ENCODE results near the gene PTPRN2.

DNA sequence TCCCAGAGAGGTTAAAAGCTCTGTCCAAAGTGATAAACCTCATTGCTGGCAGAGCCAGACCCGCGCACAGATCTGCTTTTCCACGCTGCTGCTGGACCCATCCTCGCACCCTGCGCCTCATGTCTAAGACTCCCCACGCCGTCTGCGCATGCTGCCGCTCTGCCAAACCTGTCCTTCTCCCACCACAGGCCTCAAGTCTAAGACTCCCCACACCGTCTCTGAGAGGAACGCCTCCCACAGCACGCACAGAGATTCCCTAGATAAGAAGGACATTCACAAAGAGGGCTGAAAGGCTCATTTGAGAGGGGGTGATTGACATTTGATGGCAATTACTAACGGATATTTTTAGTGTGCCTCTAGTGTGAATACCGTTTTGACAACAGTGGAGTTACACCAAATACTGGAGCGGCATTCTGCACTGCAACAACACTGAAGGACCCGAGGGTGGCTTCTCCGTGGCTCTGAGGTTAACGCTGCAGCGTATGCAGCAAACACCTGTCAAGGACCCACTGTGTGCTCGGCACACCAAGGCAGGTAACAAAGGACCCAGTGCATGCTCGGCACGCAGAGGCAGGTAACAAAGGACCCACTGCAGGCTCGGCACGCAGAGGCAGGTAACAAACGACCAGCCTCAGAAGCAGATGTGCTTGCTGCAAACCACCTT lies 1019.4 kb downstream of the PTPRN2 start:
- TF ChIP-seq ZNF432 (CRISPR knock-in tag; IDR thresholded peaks at IDR 0.05; ENCODE audit: borderline replicate concordance) (no peak), HCFC1 (IDR thresholded peaks at IDR 0.05; ENCODE audit: low read depth, low read length) (no peak), RFX3 (CRISPR knock-in tag; IDR thresholded peaks at IDR 0.05) (no peak), POLR2A (IDR thresholded peaks at IDR 0.05; ENCODE audit: insufficient read depth in 1 of 2, low read depth in 2 of 2, low read length in 2 of 2) (no peak), FOXM1 (CRISPR knock-in tag; IDR thresholded peaks at IDR 0.05) (no peak)
- TF ChIP-seq, protein P1, sequence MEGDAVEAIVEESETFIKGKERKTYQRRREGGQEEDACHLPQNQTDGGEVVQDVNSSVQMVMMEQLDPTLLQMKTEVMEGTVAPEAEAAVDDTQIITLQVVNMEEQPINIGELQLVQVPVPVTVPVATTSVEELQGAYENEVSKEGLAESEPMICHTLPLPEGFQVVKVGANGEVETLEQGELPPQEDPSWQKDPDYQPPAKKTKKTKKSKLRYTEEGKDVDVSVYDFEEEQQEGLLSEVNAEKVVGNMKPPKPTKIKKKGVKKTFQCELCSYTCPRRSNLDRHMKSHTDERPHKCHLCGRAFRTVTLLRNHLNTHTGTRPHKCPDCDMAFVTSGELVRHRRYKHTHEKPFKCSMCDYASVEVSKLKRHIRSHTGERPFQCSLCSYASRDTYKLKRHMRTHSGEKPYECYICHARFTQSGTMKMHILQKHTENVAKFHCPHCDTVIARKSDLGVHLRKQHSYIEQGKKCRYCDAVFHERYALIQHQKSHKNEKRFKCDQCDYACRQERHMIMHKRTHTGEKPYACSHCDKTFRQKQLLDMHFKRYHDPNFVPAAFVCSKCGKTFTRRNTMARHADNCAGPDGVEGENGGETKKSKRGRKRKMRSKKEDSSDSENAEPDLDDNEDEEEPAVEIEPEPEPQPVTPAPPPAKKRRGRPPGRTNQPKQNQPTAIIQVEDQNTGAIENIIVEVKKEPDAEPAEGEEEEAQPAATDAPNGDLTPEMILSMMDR (CRISPR knock-in tag; IDR thresholded peaks at IDR 0.05), result no peak
